OCI-LY3 (cell line): ENCODE measurements around the gene NID1.

ENCODE experiments used
- H2AFZ ChIP-seq: fragments of 200-600, 300-600 bp; shearing (Covaris generic); 2 replicates; pipeline ENCODE4 v1.6.0; 2014; ENCODE audit warnings: antibody characterized with exemption, low read depth, low read length
- H3K27ac ChIP-seq: fragments of 200-600, 300-600 bp; sonication (generic); 2 replicates; pipeline ENCODE4 v1.5.1; 2014; ENCODE audit warnings: mild to moderate bottlenecking, low read length, moderate library complexity, mixed read lengths
- H3K27me3 ChIP-seq: fragments of 200-600, 300-600 bp; sonication (generic); 2 replicates; pipeline ENCODE4 v1.6.1; 2014; ENCODE audit warnings: low read depth, low read length, mixed read lengths
- H3K36me3 ChIP-seq: fragments of 200-600, 300-600 bp; sonication (generic); replicated peaks from 2 replicates; pipeline ENCODE3; 2014; ENCODE audit warnings: low read depth, low read length, mixed read lengths
- H3K4me1 ChIP-seq: fragments of 300-600, 200-600 bp; sonication (generic); 2 replicates; pipeline ENCODE4 v1.6.1; 2014; ENCODE audit warnings: low read length, mixed read lengths
- H3K4me2 ChIP-seq: fragments of 200-600, 300-600 bp; sonication (generic); 2 replicates; pipeline ENCODE4 v1.6.1; 2014; ENCODE audit warnings: low read length, mixed read lengths
- H3K4me3 ChIP-seq: fragments of 300-600, 200-600 bp; sonication (generic); 2 replicates; pipeline ENCODE4 v1.5.1; 2014; ENCODE audit warnings: antibody characterized with exemption, mild to moderate bottlenecking, low read length, moderate library complexity
- H3K79me2 ChIP-seq: fragments of 300-600, 200-600 bp; shearing (Covaris generic); 2 replicates; pipeline ENCODE4 v1.6.1; 2014; ENCODE audit warnings: mild to moderate bottlenecking, low read length, mixed read lengths
- H3K9ac ChIP-seq: fragments of 300-600, 200-600 bp; shearing (Covaris generic); 2 replicates; pipeline ENCODE4 v1.6.0; 2014; ENCODE audit warnings: mild to moderate bottlenecking, low read length, moderate library complexity
- H3K9me3 ChIP-seq: fragments of 200-600, 300-600 bp; shearing (Covaris generic); 2 replicates; pipeline ENCODE4 v1.6.1; 2014; ENCODE audit warnings: low read length, mixed read lengths; ENCODE audit not compliant: insufficient read depth
- H4K20me1 ChIP-seq: fragments of 200-600, 300-600 bp; sonication (generic); 2 replicates; pipeline ENCODE4 v1.6.1; 2016; ENCODE audit warnings: low read length, mixed read lengths; ENCODE audit not compliant: insufficient read depth
- CTCF ChIP-seq: fragments of 200-600, 300-600 bp; sonication (generic); IDR thresholded peaks from 2 replicates; pipeline ENCODE4 v1.5.1; 2014; ENCODE audit warnings: antibody characterized with exemption, low read length, low read depth
- EZH2phosphoT487 ChIP-seq: fragments of 200-600 bp; shearing (Covaris generic); IDR thresholded peaks from 2 replicates; pipeline ENCODE4 v1.6.1; 2018; ENCODE audit warnings: antibody characterized with exemption, mixed run types, low read depth

Gene NID1

GRCh38 chr1:236000781-236001180 lies 64.1 kb downstream of the NID1 start:
- TF ChIP-seq EZH2phosphoT487 (no peak), CTCF (no peak)
- no peak overlapping the region for H3K4me3 ChIP-seq
- no peak overlapping the region for H3K9ac ChIP-seq
- H4K20me1 ChIP-seq, result no peaks in the 10 kb centered on the region
- H3K27me3 ChIP-seq, result peaks cover 16% of the 10 kb centered on the region; the same call in 1 of the 2 replicates
- H3K4me2 ChIP-seq, result no peak overlapping the region
- no peaks in the 10 kb centered on the region for H3K9me3 ChIP-seq
- no peaks in the 10 kb centered on the region for H3K79me2 ChIP-seq
- no peaks in the 10 kb centered on the region for H3K36me3 ChIP-seq
- H2AFZ ChIP-seq, result no peak overlapping the region
- no peak overlapping the region for H3K27ac ChIP-seq
- H3K4me1 ChIP-seq, result peaks cover 35% of the 10 kb centered on the region

- H3K4me2 ChIP-seq, result peak overlapping the region; percentile 69
- peak overlapping the region; percentile 65; the same call in 1 of the 2 replicates for H2AFZ ChIP-seq
- H3K27ac ChIP-seq, result peak overlapping the region; percentile 52
- H3K9ac ChIP-seq, result peak overlapping the region; percentile 4; the same call in 1 of the 2 replicates
- H3K36me3 ChIP-seq, result no peaks in the 10 kb centered on the region
- H3K79me2 ChIP-seq, result no peaks in the 10 kb centered on the region
- H3K4me3 ChIP-seq, result peak overlapping the region; percentile 39
- peaks cover 12% of the 10 kb centered on the region; the same call in 1 of the 2 replicates for H3K27me3 ChIP-seq
- H3K9me3 ChIP-seq, result no peaks in the 10 kb centered on the region
- no peak for TF ChIP-seq EZH2phosphoT487
- TF ChIP-seq CTCF, result no peak
- H4K20me1 ChIP-seq, result no peaks in the 10 kb centered on the region
- H3K4me1 ChIP-seq, result peaks cover 36% of the 10 kb centered on the region
These were observed 65.5 kb downstream of the NID1 start for GRCh38 chr1:235999259-235999925.

GRCh38 chr1:235998812-235999211 lies 66.1 kb downstream of the NID1 start:
- peak overlapping the region; percentile 28 for H3K4me3 ChIP-seq
- H3K79me2 ChIP-seq, result no peaks in the 10 kb centered on the region
- peak overlapping the region; percentile 52 for H3K27ac ChIP-seq
- no peaks in the 10 kb centered on the region for H3K9me3 ChIP-seq
- peak overlapping the region; percentile 69 for H3K4me2 ChIP-seq
- peaks cover 36% of the 10 kb centered on the region for H3K4me1 ChIP-seq
- H3K27me3 ChIP-seq, result peaks cover 12% of the 10 kb centered on the region; the same call in 1 of the 2 replicates
- no peak for TF ChIP-seq CTCF
- H3K9ac ChIP-seq, result peak overlapping the region; percentile 2; the same call in 1 of the 2 replicates
- no peaks in the 10 kb centered on the region for H4K20me1 ChIP-seq
- peak overlapping the region; percentile 49; the same call in 1 of the 2 replicates for H2AFZ ChIP-seq
- no peaks in the 10 kb centered on the region for H3K36me3 ChIP-seq

GRCh38 chr1:235997931-235998330 lies 67.0 kb downstream of the NID1 start:
- peaks cover 12% of the 10 kb centered on the region; the same call in 1 of the 2 replicates for H3K27me3 ChIP-seq
- peaks cover 36% of the 10 kb centered on the region for H3K4me1 ChIP-seq
- H3K9me3 ChIP-seq, result no peaks in the 10 kb centered on the region
- TF ChIP-seq EZH2phosphoT487, result no peak
- TF ChIP-seq CTCF, result no peak
- H3K4me3 ChIP-seq, result no peak overlapping the region
- no peak overlapping the region for H2AFZ ChIP-seq
- H3K27ac ChIP-seq, result no peak overlapping the region
- H3K79me2 ChIP-seq, result no peaks in the 10 kb centered on the region
- H3K4me2 ChIP-seq, result no peak overlapping the region
- no peaks in the 10 kb centered on the region for H3K36me3 ChIP-seq
- H4K20me1 ChIP-seq, result no peaks in the 10 kb centered on the region
- H3K9ac ChIP-seq, result no peak overlapping the region
